ENCODE measurements around the gene PTPRN2.

The PTPRN2 gene

DNA sequence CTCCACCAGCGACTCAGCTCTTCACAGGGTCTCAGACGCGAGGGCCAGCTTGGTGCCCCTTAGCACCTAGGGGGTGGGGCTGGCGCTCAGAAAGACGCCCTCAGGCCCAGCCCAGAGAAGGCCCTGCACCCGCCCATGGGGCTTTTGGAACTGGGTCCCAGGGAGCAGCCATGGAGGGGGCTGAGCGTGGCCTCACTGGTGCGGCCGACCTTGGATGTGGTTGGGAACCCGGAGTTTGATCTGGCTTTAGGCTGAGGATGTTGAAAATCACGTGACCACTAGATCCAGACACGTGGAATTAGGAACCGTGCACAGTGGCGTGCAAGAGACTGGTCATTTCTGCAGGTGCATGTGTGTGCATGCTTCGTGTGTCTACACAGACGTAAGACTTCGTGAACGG lies 1065.4 kb downstream of the PTPRN2 start:
- TF ChIP-seq, protein P1, sequence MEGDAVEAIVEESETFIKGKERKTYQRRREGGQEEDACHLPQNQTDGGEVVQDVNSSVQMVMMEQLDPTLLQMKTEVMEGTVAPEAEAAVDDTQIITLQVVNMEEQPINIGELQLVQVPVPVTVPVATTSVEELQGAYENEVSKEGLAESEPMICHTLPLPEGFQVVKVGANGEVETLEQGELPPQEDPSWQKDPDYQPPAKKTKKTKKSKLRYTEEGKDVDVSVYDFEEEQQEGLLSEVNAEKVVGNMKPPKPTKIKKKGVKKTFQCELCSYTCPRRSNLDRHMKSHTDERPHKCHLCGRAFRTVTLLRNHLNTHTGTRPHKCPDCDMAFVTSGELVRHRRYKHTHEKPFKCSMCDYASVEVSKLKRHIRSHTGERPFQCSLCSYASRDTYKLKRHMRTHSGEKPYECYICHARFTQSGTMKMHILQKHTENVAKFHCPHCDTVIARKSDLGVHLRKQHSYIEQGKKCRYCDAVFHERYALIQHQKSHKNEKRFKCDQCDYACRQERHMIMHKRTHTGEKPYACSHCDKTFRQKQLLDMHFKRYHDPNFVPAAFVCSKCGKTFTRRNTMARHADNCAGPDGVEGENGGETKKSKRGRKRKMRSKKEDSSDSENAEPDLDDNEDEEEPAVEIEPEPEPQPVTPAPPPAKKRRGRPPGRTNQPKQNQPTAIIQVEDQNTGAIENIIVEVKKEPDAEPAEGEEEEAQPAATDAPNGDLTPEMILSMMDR (IDR thresholded peaks at IDR 0.05; ENCODE audit: low read depth, low read length, missing control alignments) = no peak
- no peak overlapping the region for H3K4me3 ChIP-seq (ENCODE audit: low read depth, low read length)
- in situ Hi-C loops (cut with HindIII; ENCODE audit: low sequenced_read_pairs) = no loop called here
- DNase-seq (ENCODE audit: low read depth) = no peak

DNA sequence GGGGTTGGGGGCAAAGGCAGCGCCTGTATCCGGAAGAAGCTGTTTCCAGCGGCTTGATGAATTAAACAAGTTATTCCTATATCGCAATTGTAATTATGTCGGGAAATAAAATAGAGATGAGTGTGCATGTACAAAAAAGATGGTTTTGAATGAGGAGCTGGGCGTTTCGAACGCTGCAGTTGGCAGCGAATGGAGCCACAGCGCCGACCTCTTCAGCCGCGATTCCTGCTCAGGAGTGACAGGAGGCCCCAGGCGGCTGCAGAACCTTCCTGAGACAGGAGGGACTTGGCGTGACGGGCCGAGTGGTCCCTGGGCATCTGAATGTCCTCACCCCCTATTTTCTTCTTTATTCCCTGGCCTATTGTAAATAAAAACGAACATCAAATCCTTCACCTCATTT lies 1065.9 kb downstream of the PTPRN2 start:
- no peak for DNase-seq (ENCODE audit: low read depth)
- no peak overlapping the region for H3K4me3 ChIP-seq (ENCODE audit: low read depth, low read length)
- in situ Hi-C loops (cut with HindIII; ENCODE audit: low sequenced_read_pairs) = no loop called here
- TF ChIP-seq, protein P1 (IDR thresholded peaks at IDR 0.05; ENCODE audit: low read depth, low read length, missing control alignments) = no peak

DNA sequence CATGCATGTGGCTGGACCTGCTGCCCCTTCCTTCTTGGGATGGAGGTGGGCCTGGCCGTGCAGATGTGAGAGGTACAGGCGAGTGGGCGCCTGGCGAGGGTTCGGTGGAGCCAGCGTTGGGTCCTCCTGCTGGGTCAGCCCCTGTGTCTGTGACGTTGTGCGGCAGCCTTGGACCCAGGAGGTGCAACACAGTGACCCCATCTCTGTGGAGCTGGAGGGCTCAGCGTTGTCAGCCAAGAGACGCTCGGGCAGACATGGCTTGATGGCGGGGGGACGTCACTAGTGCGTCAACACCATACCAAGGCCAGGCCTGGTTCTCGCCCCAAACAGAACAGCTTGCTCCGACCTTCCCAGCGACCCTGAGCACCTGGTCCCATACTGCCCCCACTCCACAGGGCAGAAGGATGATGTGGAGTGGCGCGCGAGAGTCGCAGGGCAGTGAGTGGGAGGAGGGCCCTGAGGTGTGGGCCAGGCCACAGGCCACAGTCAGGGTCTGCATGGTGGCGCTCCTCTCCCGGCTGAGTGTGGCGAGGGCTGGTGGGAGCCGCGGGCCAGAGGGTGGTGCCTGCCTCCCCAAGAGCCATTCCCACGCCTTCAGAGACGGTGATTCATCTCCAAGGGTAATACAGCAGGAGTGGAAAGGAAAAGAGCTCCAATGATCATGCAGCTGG lies 1066.4 kb downstream of the PTPRN2 start:
- no peak for DNase-seq (ENCODE audit: low read depth)
- no peak overlapping the region for H3K4me3 ChIP-seq (ENCODE audit: low read depth, low read length)
- in situ Hi-C loops (cut with HindIII; ENCODE audit: low sequenced_read_pairs) = no loop called here
- TF ChIP-seq, protein P1 (IDR thresholded peaks at IDR 0.05; ENCODE audit: low read depth, low read length, missing control alignments) = no peak

DNA sequence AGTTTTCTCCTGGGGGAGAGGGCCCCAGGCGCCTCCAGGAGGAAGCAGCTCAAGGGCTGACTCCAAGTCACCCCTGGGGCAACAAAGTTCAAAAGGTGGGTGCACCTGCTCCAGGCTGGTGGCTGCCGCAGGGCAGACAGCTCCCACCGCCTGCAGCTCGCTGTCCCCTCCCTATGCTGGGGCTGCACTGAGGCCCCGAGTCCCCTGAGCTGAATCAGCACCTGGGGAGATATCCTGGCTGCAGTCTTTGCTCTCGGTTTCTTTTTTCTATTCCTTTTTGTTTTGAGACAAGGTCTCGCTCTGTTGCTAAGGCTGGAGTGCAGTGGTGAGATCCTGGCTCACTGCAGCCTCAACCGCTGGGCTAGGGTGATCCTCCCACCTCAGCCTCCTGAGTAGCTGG lies 1067.4 kb downstream of the PTPRN2 start:
- no peak for DNase-seq (ENCODE audit: low read depth)

GRCh38 chr7:157519798-157520244 lies 1067.8 kb downstream of the PTPRN2 start:
- TF ChIP-seq, protein P1 (IDR thresholded peaks at IDR 0.05; ENCODE audit: low read depth, low read length, missing control alignments) = no peak
- in situ Hi-C loops (cut with HindIII; ENCODE audit: low sequenced_read_pairs) = no loop called here
- no peak for DNase-seq (ENCODE audit: low read depth)
- no peak overlapping the region for H3K4me3 ChIP-seq (ENCODE audit: low read depth, low read length)

More for the DNA sequence above, 1067.4 kb downstream of the PTPRN2 start:
- in situ Hi-C loops (cut with HindIII; ENCODE audit: low sequenced_read_pairs) = no loop called here
- H3K4me3 ChIP-seq (ENCODE audit: low read depth, low read length) = no peak overlapping the region
- TF ChIP-seq, protein P1 (IDR thresholded peaks at IDR 0.05; ENCODE audit: low read depth, low read length, missing control alignments) = no peak

DNA sequence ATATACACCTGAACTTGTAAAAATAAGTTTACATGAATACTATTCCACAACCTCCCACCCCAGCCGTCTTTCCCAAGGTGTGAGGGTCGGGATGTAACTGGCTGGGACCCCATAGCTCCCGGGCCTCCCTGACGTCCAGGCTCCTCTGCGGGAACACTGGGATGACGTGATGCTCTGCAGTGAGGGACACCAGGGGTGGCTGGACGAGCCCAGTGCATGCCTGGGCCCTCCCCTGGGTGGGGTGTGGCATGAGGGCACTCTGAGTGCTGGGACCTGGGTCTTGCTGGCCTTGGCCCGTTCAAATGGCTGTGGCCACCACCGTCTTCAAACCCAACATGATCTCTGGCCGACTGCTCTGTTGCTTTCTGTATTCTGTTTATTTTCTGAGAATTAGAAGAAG lies 1068.4 kb downstream of the PTPRN2 start:
- TF ChIP-seq, protein P1 (IDR thresholded peaks at IDR 0.05; ENCODE audit: low read depth, low read length, missing control alignments) = no peak
- in situ Hi-C loops (cut with HindIII; ENCODE audit: low sequenced_read_pairs) = no loop called here
- no peak overlapping the region for H3K4me3 ChIP-seq (ENCODE audit: low read depth, low read length)
- no peak for DNase-seq (ENCODE audit: low read depth)

Data from astrocyte of the cerebellum (primary cell).